ENCODE data around the gene SLC44A3.

- TF ChIP-seq GATA2 (IDR thresholded peaks at IDR 0.05; ENCODE audit: low read depth, low read length) (no peak), GATA3 (IDR thresholded peaks at IDR 0.05; ENCODE audit: low read depth, low read length) (no peak)
Measured at GRCh38 chr1:94797291-94797690, 22.9 kb upstream of the SLC44A3 start.
